Activated naive CD4-positive, alpha-beta T cell treated with anti-CD3 and anti-CD28 coated beads, Interleukin-2, amount 10 ng/mL, durations not matched to agents 7 days and 5 days (primary cell): ENCODE measurements around the gene ITPR2.

Source experiments
- CTCF ChIA-PET: fragments of 350-600 bp; sonication (Branson Sonifier 250); formaldehyde crosslinking; loops from one replicate; lab custom pipeline; 2021; ENCODE audit warnings: antibody characterized with exemption; lab: Charles Lee
- DNase-seq: peaks from one replicate; pipeline ENCODE4 v3.0.0-alpha.2; 2020
- H3K27ac Mint-ChIP-seq: one replicate; pipeline ENCODE4 v1.8.0; 2021; ENCODE audit warnings: mild to moderate bottlenecking, moderate library complexity, mixed read lengths
- H3K27me3 Mint-ChIP-seq: one replicate; pipeline ENCODE4 v1.8.0; 2021; ENCODE audit warnings: mild to moderate bottlenecking, mixed read lengths
- H3K36me3 Mint-ChIP-seq: one replicate; pipeline ENCODE4 v1.8.0; 2021; ENCODE audit warnings: mixed read lengths
- H3K4me1 Mint-ChIP-seq: one replicate; pipeline ENCODE4 v1.8.0; 2021; ENCODE audit warnings: mixed read lengths
- H3K4me3 Mint-ChIP-seq: one replicate; pipeline ENCODE4 v1.8.0; 2021; ENCODE audit warnings: mild to moderate bottlenecking, moderate library complexity, mixed read lengths
- H3K9me3 Mint-ChIP-seq: one replicate; pipeline ENCODE4 v1.8.0; 2021; ENCODE audit warnings: mixed read lengths

The ITPR2 gene

GRCh38 chr12:26823390-26823789 is 9.6 kb downstream of the ITPR2 start:
- Mint-ChIP-seq H3K4me3 (no peak overlapping the region), H3K9me3 (no peaks in the 10 kb centered on the region), H3K4me1 (peaks cover 11% of the 10 kb centered on the region), H3K27ac (no peak overlapping the region), H3K27me3 (no peaks in the 10 kb centered on the region), H3K36me3 (peaks cover 20% of the 10 kb centered on the region)
- CTCF ChIA-PET, result interaction anchor here (1.0 kb wide), 2 partner anchors 9 to 122 kb away, joined by 3 read pairs; no protein-coding TSS in a partner anchor
- no peak for DNase-seq

GRCh38 chr12:26822026-26822425 is 11.0 kb downstream of the ITPR2 start:
- Mint-ChIP-seq H3K9me3 (no peaks in the 10 kb centered on the region), H3K27me3 (no peaks in the 10 kb centered on the region), H3K4me3 (no peak overlapping the region), H3K4me1 (peaks cover 9% of the 10 kb centered on the region), H3K36me3 (peaks cover 20% of the 10 kb centered on the region), H3K27ac (no peak overlapping the region)
- CTCF ChIA-PET, result no interaction called here
- DNase-seq, result no peak

- Mint-ChIP-seq H3K27ac (no peak overlapping the region), H3K36me3 (peaks cover 15% of the 10 kb centered on the region), H3K27me3 (no peaks in the 10 kb centered on the region), H3K4me3 (no peak overlapping the region), H3K9me3 (no peaks in the 10 kb centered on the region), H3K4me1 (peaks cover 5% of the 10 kb centered on the region)
- CTCF ChIA-PET, result no interaction called here
- no peak for DNase-seq
These were observed 11.7 kb downstream of the ITPR2 start for GRCh38 chr12:26821212-26821701.

GRCh38 chr12:26818636-26819035 is 14.4 kb downstream of the ITPR2 start:
- Mint-ChIP-seq H3K36me3 (peaks cover 11% of the 10 kb centered on the region), H3K4me1 (peaks cover 2% of the 10 kb centered on the region), H3K27me3 (no peaks in the 10 kb centered on the region), H3K9me3 (no peaks in the 10 kb centered on the region), H3K27ac (no peak overlapping the region), H3K4me3 (no peak overlapping the region)
- CTCF ChIA-PET, result no interaction called here
- no peak for DNase-seq

GRCh38 chr12:26818201-26818600 is 14.8 kb downstream of the ITPR2 start:
- Mint-ChIP-seq H3K27me3 (no peaks in the 10 kb centered on the region), H3K36me3 (peaks cover 7% of the 10 kb centered on the region), H3K9me3 (no peaks in the 10 kb centered on the region), H3K4me3 (no peak overlapping the region), H3K4me1 (peaks cover 2% of the 10 kb centered on the region), H3K27ac (no peak overlapping the region)
- no peak for DNase-seq
- CTCF ChIA-PET, result no interaction called here

- DNase-seq, result no peak
- Mint-ChIP-seq H3K4me3 (no peak overlapping the region), H3K27me3 (no peaks in the 10 kb centered on the region), H3K36me3 (peaks cover 3% of the 10 kb centered on the region), H3K4me1 (peaks cover 1% of the 10 kb centered on the region), H3K9me3 (no peaks in the 10 kb centered on the region), H3K27ac (no peak overlapping the region)
- CTCF ChIA-PET, result no interaction called here
These were observed 15.8 kb downstream of the ITPR2 start for GRCh38 chr12:26817183-26817591.

- H3K4me3 Mint-ChIP-seq, result no peak overlapping the region
- peaks cover 3% of the 10 kb centered on the region for H3K36me3 Mint-ChIP-seq
- DNase-seq, result no peak
- H3K9me3 Mint-ChIP-seq, result no peaks in the 10 kb centered on the region
- CTCF ChIA-PET, result interaction anchor here (0.8 kb wide), 1 partner anchor 17 kb away, joined by 3 read pairs; no protein-coding TSS in a partner anchor
- peaks cover 7% of the 10 kb centered on the region for H3K4me1 Mint-ChIP-seq
- no peaks in the 10 kb centered on the region for H3K27me3 Mint-ChIP-seq
- no peak overlapping the region for H3K27ac Mint-ChIP-seq
These were observed 19.2 kb downstream of the ITPR2 start for GRCh38 chr12:26813812-26814211.

- peaks cover 8% of the 10 kb centered on the region for H3K4me1 Mint-ChIP-seq
- H3K27ac Mint-ChIP-seq, result no peak overlapping the region
- DNase-seq, result no peak
- H3K36me3 Mint-ChIP-seq, result no peaks in the 10 kb centered on the region
- no peak overlapping the region for H3K4me3 Mint-ChIP-seq
- no peaks in the 10 kb centered on the region for H3K9me3 Mint-ChIP-seq
- CTCF ChIA-PET, result no interaction called here
- H3K27me3 Mint-ChIP-seq, result no peaks in the 10 kb centered on the region
These were observed 22.7 kb downstream of the ITPR2 start for GRCh38 chr12:26810330-26810729.

- H3K4me1 Mint-ChIP-seq, result peaks cover 8% of the 10 kb centered on the region
- DNase-seq, result no peak
- H3K4me3 Mint-ChIP-seq, result no peak overlapping the region
- H3K36me3 Mint-ChIP-seq, result no peaks in the 10 kb centered on the region
- no peak overlapping the region for H3K27ac Mint-ChIP-seq
- H3K27me3 Mint-ChIP-seq, result no peaks in the 10 kb centered on the region
- no peaks in the 10 kb centered on the region for H3K9me3 Mint-ChIP-seq
- CTCF ChIA-PET, result no interaction called here
These were observed 23.2 kb downstream of the ITPR2 start for GRCh38 chr12:26809611-26810285.

- no peak for DNase-seq
- Mint-ChIP-seq H3K27me3 (no peaks in the 10 kb centered on the region), H3K36me3 (no peaks in the 10 kb centered on the region), H3K27ac (no peak overlapping the region), H3K4me3 (no peak overlapping the region), H3K9me3 (no peaks in the 10 kb centered on the region), H3K4me1 (peaks cover 8% of the 10 kb centered on the region)
- CTCF ChIA-PET, result interaction anchor here (1.0 kb wide), 1 partner anchor 24 kb away, joined by 3 read pairs; the partner anchor contains the start of gene ITPR2
These were observed 24.1 kb downstream of the ITPR2 start for GRCh38 chr12:26808766-26809476.

- no peaks in the 10 kb centered on the region for H3K27me3 Mint-ChIP-seq
- H3K9me3 Mint-ChIP-seq, result no peaks in the 10 kb centered on the region
- H3K27ac Mint-ChIP-seq, result no peak overlapping the region
- no peak overlapping the region for H3K4me3 Mint-ChIP-seq
- peaks cover 8% of the 10 kb centered on the region for H3K4me1 Mint-ChIP-seq
- no peak for DNase-seq
- no peaks in the 10 kb centered on the region for H3K36me3 Mint-ChIP-seq
- CTCF ChIA-PET, result no interaction called here
These were observed 25.7 kb downstream of the ITPR2 start for GRCh38 chr12:26807292-26807691.

- Mint-ChIP-seq H3K9me3 (no peaks in the 10 kb centered on the region), H3K4me3 (no peak overlapping the region), H3K27me3 (no peaks in the 10 kb centered on the region), H3K27ac (no peak overlapping the region), H3K4me1 (peaks cover 8% of the 10 kb centered on the region), H3K36me3 (no peaks in the 10 kb centered on the region)
- DNase-seq, result no peak
- CTCF ChIA-PET, result no interaction called here
These were observed 26.4 kb downstream of the ITPR2 start for GRCh38 chr12:26806556-26806955.

- CTCF ChIA-PET, result interaction anchor here (0.6 kb wide), 1 partner anchor 80 kb away, joined by 3 read pairs; no protein-coding TSS in a partner anchor
- H3K4me1 Mint-ChIP-seq, result peaks cover 8% of the 10 kb centered on the region
These were observed 27.5 kb downstream of the ITPR2 start for GRCh38 chr12:26805401-26805971.

GRCh38 chr12:26803552-26803951 is 29.4 kb downstream of the ITPR2 start:
- no peak for DNase-seq
- Mint-ChIP-seq H3K27ac (no peak overlapping the region), H3K27me3 (no peaks in the 10 kb centered on the region), H3K36me3 (no peaks in the 10 kb centered on the region), H3K4me1 (no peaks in the 10 kb centered on the region), H3K4me3 (no peak overlapping the region), H3K9me3 (no peaks in the 10 kb centered on the region)
- CTCF ChIA-PET, result interaction anchor here (0.7 kb wide), 1 partner anchor 1811 kb away, joined by 3 read pairs; no protein-coding TSS in a partner anchor

More at GRCh38 chr12:26805401-26805971, 27.5 kb downstream of the ITPR2 start:
- Mint-ChIP-seq H3K36me3 (no peaks in the 10 kb centered on the region), H3K9me3 (no peaks in the 10 kb centered on the region), H3K27ac (no peak overlapping the region), H3K4me3 (no peak overlapping the region), H3K27me3 (no peaks in the 10 kb centered on the region)
- no peak for DNase-seq
